Fibroblast of skin of left quadriceps (primary cell): Measurements from ENCODE around the gene PRRT2.

Experiments used
- DNase-seq, 2 experiments: peaks; one replicate each; pipeline ENCODE4 v3.0.0-alpha.2; 2013; ENCODE audit warnings: low read depth in 2 of 2

Gene PRRT2

GRCh38 chr16:29862383-29862883 is 50.4 kb downstream of the PRRT2 start:
- DNase-seq = no peak

GRCh38 chr16:29862884-29863668 is 51.1 kb downstream of the PRRT2 start, which contains the start of gene CDIPT:
CDIPT (minus strand) TSS chr16:29863226; CDS start chr16:29862857, 369 bp downstream.
- DNase-seq = peak; percentile 94 to 95

- DNase-seq = no peak
These were observed 51.6 kb downstream of the PRRT2 start for GRCh38 chr16:29863669-29863984.

GRCh38 chr16:29864205-29864604 is 52.2 kb downstream of the PRRT2 start:
- DNase-seq = no peak
